HS-5 (cell line): ENCODE results near the gene HOXB1.

Experiments used
- DNase-seq: peaks from one replicate; pipeline ENCODE4 v3.0.0-alpha.2; 2012; ENCODE audit warnings: low read depth

Gene HOXB1

GRCh38 chr17:48530887-48531272 lies at the start of gene HOXB1:
Gene HOXB1, minus strand, starts transcription at chr17:48531011. Its CDS starts 107 bp downstream, at chr17:48530904.
- DNase-seq, result no peak

- no peak for DNase-seq
Observed at GRCh38 chr17:48579760-48580554, 49.1 kb upstream of the HOXB1 start.

GRCh38 chr17:48579471-48579759 lies 48.6 kb upstream of the HOXB1 start:
- no peak for DNase-seq

GRCh38 chr17:48578616-48579470 lies 48.0 kb upstream of the HOXB1 start:
- DNase-seq, result no peak

- no peak for DNase-seq
Observed at GRCh38 chr17:48577946-48578615, 47.3 kb upstream of the HOXB1 start, which contains the start of gene HOXB4. Gene HOXB4, minus strand, starts transcription at chr17:48578350. Its CDS starts 31 bp downstream, at chr17:48578319.

- DNase-seq, result no peak
Observed at GRCh38 chr17:48577330-48577945, 46.6 kb upstream of the HOXB1 start.

GRCh38 chr17:48576479-48577309 lies 45.9 kb upstream of the HOXB1 start:
- DNase-seq, result no peak

GRCh38 chr17:48575673-48576478 lies 45.1 kb upstream of the HOXB1 start:
- DNase-seq, result no peak

- DNase-seq, result no peak
Observed at GRCh38 chr17:48575066-48575582, 44.3 kb upstream of the HOXB1 start.

GRCh38 chr17:48574505-48575065 lies 43.8 kb upstream of the HOXB1 start:
- DNase-seq, result no peak

GRCh38 chr17:48571826-48572417 lies 41.1 kb upstream of the HOXB1 start:
- no peak for DNase-seq

GRCh38 chr17:48571024-48571818 lies 40.4 kb upstream of the HOXB1 start:
- no peak for DNase-seq

GRCh38 chr17:48570325-48571023 lies 39.7 kb upstream of the HOXB1 start:
- DNase-seq, result no peak

- DNase-seq, result no peak
Observed at GRCh38 chr17:48569674-48570324, 39.0 kb upstream of the HOXB1 start.

GRCh38 chr17:48569240-48569582 lies 38.4 kb upstream of the HOXB1 start:
- no peak for DNase-seq

- no peak for DNase-seq
Observed at GRCh38 chr17:48568499-48569239, 37.9 kb upstream of the HOXB1 start.
